WTC11 (cell line): ENCODE data around the gene ARHGEF35.
"Not testable (repeated sequence)": the region's sequence is repeated elsewhere in the genome, so short reads cannot be mapped to it uniquely, and the experiment has no call there.

Experiments used
- ATF2 ChIP-seq: sonication (generic); formaldehyde crosslinking; IDR thresholded peaks from 2 replicates; pipeline ENCODE4 v1.8.1; 2022; ENCODE audit warnings: low read depth, missing genetic modification reagents, borderline replicate concordance
- CTCF ChIP-seq: fragments of 200-600 bp; IDR thresholded peaks from 2 replicates; pipeline ENCODE4 v1.8.0; 2022; ENCODE audit warnings: antibody characterized with exemption
- E2F5 ChIP-seq: sonication (generic); formaldehyde crosslinking; IDR thresholded peaks from 2 replicates; pipeline ENCODE4 v1.8.1; 2022; ENCODE audit warnings: mild to moderate bottlenecking, moderate library complexity, missing genetic modification reagents
- FOXK1 ChIP-seq: sonication (generic); formaldehyde crosslinking; IDR thresholded peaks from 2 replicates; pipeline ENCODE4 v1.8.0; 2022; ENCODE audit warnings: mild to moderate bottlenecking, moderate library complexity, missing genetic modification reagents
- HMGXB4 ChIP-seq: sonication (generic); formaldehyde crosslinking; IDR thresholded peaks from 2 replicates; pipeline ENCODE4 v1.8.1; 2023; ENCODE audit warnings: mild to moderate bottlenecking, moderate library complexity, missing genetic modification reagents
- MAX ChIP-seq: sonication (generic); formaldehyde crosslinking; IDR thresholded peaks from 2 replicates; pipeline ENCODE4 v1.8.0; 2022; ENCODE audit warnings: mild to moderate bottlenecking, missing genetic modification reagents
- MLX ChIP-seq: sonication (generic); formaldehyde crosslinking; IDR thresholded peaks from 2 replicates; pipeline ENCODE4 v1.8.1; 2023; ENCODE audit warnings: mild to moderate bottlenecking, missing genetic modification reagents, moderate library complexity
- USF1 ChIP-seq: sonication (generic); formaldehyde crosslinking; IDR thresholded peaks from 2 replicates; pipeline ENCODE4 v1.8.0; 2022; ENCODE audit warnings: mild to moderate bottlenecking, missing genetic modification reagents
- ZNF317 ChIP-seq: sonication (generic); formaldehyde crosslinking; IDR thresholded peaks from 2 replicates; pipeline ENCODE4 v1.8.1; 2023; ENCODE audit warnings: low read depth, mild to moderate bottlenecking, moderate library complexity, missing genetic modification reagents, borderline replicate concordance
- ZNF396 ChIP-seq: fragments of 250-450 bp; sonication (Bioruptor Pico); IDR thresholded peaks from 2 replicates; pipeline ENCODE4 v1.8.0; 2021; ENCODE audit warnings: mild to moderate bottlenecking, moderate library complexity, borderline replicate concordance

DNA sequence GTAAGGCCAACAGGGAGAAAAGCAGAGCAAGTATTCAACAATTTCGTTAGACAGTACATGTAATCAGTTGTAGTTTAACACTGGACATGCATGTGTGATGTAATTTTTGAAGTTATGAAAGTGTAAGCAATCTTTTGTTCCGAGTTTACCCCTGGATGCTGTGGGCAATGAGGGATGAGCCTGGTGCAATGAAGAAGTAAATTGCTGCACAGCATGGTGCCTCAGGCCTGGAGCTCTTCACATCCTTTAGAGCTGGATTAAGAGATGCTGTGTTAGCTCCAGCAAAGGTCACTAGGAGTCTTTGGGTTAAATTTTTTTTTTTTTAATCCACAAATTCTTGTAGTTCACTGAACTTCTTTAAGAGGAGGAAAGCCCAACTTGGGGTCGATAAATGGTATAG is 7.5 kb upstream of the ARHGEF35 start:
- not testable (repeated sequence) for TF ChIP-seq MLX; ZNF317; CTCF; MAX; ZNF396 (CRISPR knock-in tag); E2F5 (CRISPR knock-in tag); ATF2 (CRISPR knock-in tag); HMGXB4; USF1 (CRISPR knock-in tag); FOXK1 (CRISPR knock-in tag)
